Measurements from ENCODE around the gene JMJD7.
A peak's percentile ranks its signal among the peaks of the same experiment; 100 is the strongest.

Gene JMJD7

GRCh38 chr15:41866872-41867579 is 39.1 kb downstream of the JMJD7 start:
- DNase-seq, result no peak

GRCh38 chr15:41868321-41868720 is 40.4 kb downstream of the JMJD7 start:
- DNase-seq, result no peak

- no peak for DNase-seq
Measured at GRCh38 chr15:41869770-41870688, 42.1 kb downstream of the JMJD7 start.

- no peak for DNase-seq
Measured at GRCh38 chr15:41870689-41871081, 42.8 kb downstream of the JMJD7 start.

- DNase-seq, result no peak
Measured at GRCh38 chr15:41871175-41871905, 43.4 kb downstream of the JMJD7 start.

GRCh38 chr15:41872166-41872747 is 44.4 kb downstream of the JMJD7 start:
- DNase-seq, result no peak

- no peak for DNase-seq
Measured at GRCh38 chr15:41873711-41874110, 45.8 kb downstream of the JMJD7 start.

GRCh38 chr15:41874736-41875135 is 46.8 kb downstream of the JMJD7 start:
- no peak for DNase-seq

- no peak for DNase-seq
Measured at GRCh38 chr15:41876007-41876406, 48.1 kb downstream of the JMJD7 start.

GRCh38 chr15:41876689-41877088 is 48.8 kb downstream of the JMJD7 start:
- no peak for DNase-seq

GRCh38 chr15:41877631-41878354 is 49.9 kb downstream of the JMJD7 start:
- DNase-seq, result no peak

- no peak for DNase-seq
Measured at GRCh38 chr15:41878355-41878699, 50.4 kb downstream of the JMJD7 start.

- no peak for DNase-seq
Measured at GRCh38 chr15:41879321-41879845, 51.5 kb downstream of the JMJD7 start.

- no peak for DNase-seq
Measured at GRCh38 chr15:41880156-41880877, 52.4 kb downstream of the JMJD7 start.

- DNase-seq, result no peak
Measured at GRCh38 chr15:41881086-41881485, 53.2 kb downstream of the JMJD7 start.

- no peak for DNase-seq
Measured at GRCh38 chr15:41881550-41881919, 53.6 kb downstream of the JMJD7 start.

GRCh38 chr15:41881920-41882688 is 54.2 kb downstream of the JMJD7 start:
- DNase-seq, result peak in 1 of 3 donors; percentile 4

GRCh38 chr15:41882689-41883483 is 55.0 kb downstream of the JMJD7 start:
- DNase-seq, result no peak

GRCh38 chr15:41883484-41883825 is 55.6 kb downstream of the JMJD7 start:
- DNase-seq, result no peak

- DNase-seq, result no peak
Measured at GRCh38 chr15:41884458-41884857, 56.6 kb downstream of the JMJD7 start.
